ENCODE measurements around the gene TAAR8.

TAAR8 gene

GRCh38 chr6:132515386-132515785, 37.1 kb upstream of the TAAR8 start:
- no peak overlapping the region for H3K4me3 ChIP-seq (ENCODE audit: low read depth, low read length)
- no peak for DNase-seq (ENCODE audit: low read depth)
- TF ChIP-seq CTCF (IDR thresholded peaks at IDR 0.05; ENCODE audit: low read depth, low read length) (no peak), POLR2A (IDR thresholded peaks at IDR 0.05; ENCODE audit: extremely low read depth, insufficient read length) (no peak), MYC (IDR thresholded peaks at IDR 0.05; ENCODE audit: low read depth, low read length) (no peak)
- TF ChIP-seq, protein P1, sequence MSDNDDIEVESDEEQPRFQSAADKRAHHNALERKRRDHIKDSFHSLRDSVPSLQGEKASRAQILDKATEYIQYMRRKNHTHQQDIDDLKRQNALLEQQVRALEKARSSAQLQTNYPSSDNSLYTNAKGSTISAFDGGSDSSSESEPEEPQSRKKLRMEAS (IDR thresholded peaks at IDR 0.05; ENCODE audit: low read depth, low read length) = no peak

DNA sequence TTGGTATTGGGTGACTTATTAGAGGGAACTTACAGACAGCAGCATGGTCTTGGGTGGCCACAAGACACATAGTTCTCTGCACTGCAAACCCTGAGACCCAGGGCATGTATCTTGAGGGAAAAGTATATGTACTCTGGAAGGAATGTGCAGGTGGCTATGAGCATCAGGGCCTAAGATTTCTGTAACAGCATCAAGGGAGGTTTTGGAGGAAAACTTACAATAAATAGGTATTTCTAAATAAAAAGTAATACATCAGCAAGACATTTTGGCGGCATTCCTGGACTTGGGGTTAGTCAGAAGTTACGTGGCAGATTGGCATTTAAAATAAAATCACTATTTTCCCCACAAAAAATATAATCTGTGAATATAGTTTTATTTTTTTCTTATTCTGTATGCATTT, 31.5 kb upstream of the TAAR8 start:
- H3K4me3 ChIP-seq (ENCODE audit: low read depth, low read length) = no peak overlapping the region
- DNase-seq (ENCODE audit: low read depth) = no peak
- TF ChIP-seq CTCF (IDR thresholded peaks at IDR 0.05; ENCODE audit: low read depth, low read length) (no peak), MYC (IDR thresholded peaks at IDR 0.05; ENCODE audit: low read depth, low read length) (no peak)

DNA sequence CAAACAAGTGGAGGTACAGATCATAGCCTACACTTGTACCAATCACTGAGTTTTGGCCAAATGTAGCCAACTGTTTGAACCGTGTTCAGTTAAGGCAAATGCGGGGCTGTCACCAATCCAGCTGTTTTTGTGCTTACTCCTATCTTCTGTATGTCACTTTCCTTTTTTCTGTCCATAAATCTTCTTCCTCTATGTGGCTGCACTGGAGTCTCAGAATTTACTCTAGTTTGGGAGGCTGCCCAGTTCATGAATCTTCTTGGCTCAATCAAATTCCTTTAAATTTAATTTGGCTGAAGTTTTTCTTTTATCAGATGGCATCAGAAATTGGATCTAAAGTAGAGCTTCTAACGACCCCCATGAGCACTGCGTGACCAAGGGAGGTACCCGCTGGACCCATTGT, 27.8 kb upstream of the TAAR8 start:
- H3K4me3 ChIP-seq (ENCODE audit: low read depth, low read length) = no peak overlapping the region
- no peak for TF ChIP-seq CTCF (IDR thresholded peaks at IDR 0.05; ENCODE audit: low read depth, low read length)
- no peak for TF ChIP-seq POLR2A (IDR thresholded peaks at IDR 0.05; ENCODE audit: extremely low read depth, insufficient read length)
- TF ChIP-seq, protein P1 (IDR thresholded peaks at IDR 0.05; ENCODE audit: low read depth, low read length) = no peak
- TF ChIP-seq MYC (IDR thresholded peaks at IDR 0.05; ENCODE audit: low read depth, low read length) = no peak
- DNase-seq (ENCODE audit: low read depth) = no peak

GRCh38 chr6:132525866-132526265, 26.6 kb upstream of the TAAR8 start:
- no peak overlapping the region for H3K4me3 ChIP-seq (ENCODE audit: low read depth, low read length)
- TF ChIP-seq POLR2A (IDR thresholded peaks at IDR 0.05; ENCODE audit: extremely low read depth, insufficient read length) (no peak), CTCF (IDR thresholded peaks at IDR 0.05; ENCODE audit: low read depth, low read length) (no peak), MYC (IDR thresholded peaks at IDR 0.05; ENCODE audit: low read depth, low read length) (no peak)
- TF ChIP-seq, protein P1 (IDR thresholded peaks at IDR 0.05; ENCODE audit: low read depth, low read length) = no peak
- DNase-seq (ENCODE audit: low read depth) = no peak

DNA sequence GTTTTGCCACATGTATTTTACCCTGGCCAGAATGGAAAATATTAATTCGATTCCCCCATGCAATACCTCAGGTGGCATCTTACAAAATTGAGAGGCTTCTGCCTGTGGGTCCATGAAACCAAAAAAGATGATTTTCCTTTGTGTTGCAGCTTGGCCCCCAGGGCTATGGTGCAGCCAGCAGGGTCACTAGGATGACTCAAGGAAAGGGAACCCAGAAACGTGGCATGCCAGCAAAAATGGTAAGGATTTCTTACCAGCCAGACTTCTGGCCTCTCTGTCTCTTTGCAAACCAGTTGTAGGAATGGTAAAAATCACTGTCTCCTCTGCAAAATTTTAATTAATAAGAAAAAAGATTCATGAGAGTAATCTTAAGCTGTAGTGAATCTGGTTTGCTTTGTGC, 26.0 kb upstream of the TAAR8 start:
- TF ChIP-seq MYC (IDR thresholded peaks at IDR 0.05; ENCODE audit: low read depth, low read length) = no peak
- no peak for TF ChIP-seq CTCF (IDR thresholded peaks at IDR 0.05; ENCODE audit: low read depth, low read length)
- TF ChIP-seq, protein P1 (IDR thresholded peaks at IDR 0.05; ENCODE audit: low read depth, low read length) = no peak
- no peak for TF ChIP-seq POLR2A (IDR thresholded peaks at IDR 0.05; ENCODE audit: extremely low read depth, insufficient read length)
- no peak for DNase-seq (ENCODE audit: low read depth)

DNA sequence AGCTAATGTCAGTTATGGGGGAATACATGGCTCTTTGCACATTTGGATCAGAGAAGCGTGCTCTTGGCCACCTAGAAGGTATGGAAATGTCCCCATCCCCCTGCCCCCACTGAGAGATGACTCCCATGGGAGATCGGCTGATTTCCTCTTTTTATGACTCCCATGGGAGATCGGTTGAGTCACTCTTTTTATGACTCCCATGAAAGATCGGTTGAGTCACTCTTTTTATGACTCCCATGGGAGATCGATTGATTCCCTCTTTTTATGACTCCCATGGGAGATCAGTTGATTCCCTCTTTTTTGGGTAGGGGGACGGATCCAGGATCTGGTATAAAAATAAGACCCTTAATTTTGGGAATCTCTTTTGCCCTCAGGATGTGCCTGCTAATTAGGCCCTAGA, 24.7 kb upstream of the TAAR8 start:
- peak; percentile 68 for DNase-seq (ENCODE audit: low read depth)

More for the DNA sequence above, 26.0 kb upstream of the TAAR8 start:
- H3K4me3 ChIP-seq (ENCODE audit: low read depth, low read length) = no peak overlapping the region

More for the DNA sequence above, 24.7 kb upstream of the TAAR8 start:
- no peak overlapping the region for H3K4me3 ChIP-seq (ENCODE audit: low read depth, low read length)
- TF ChIP-seq, protein P1 (IDR thresholded peaks at IDR 0.05; ENCODE audit: low read depth, low read length) = no peak
- TF ChIP-seq CTCF (IDR thresholded peaks at IDR 0.05; ENCODE audit: low read depth, low read length) = no peak
- no peak for TF ChIP-seq POLR2A (IDR thresholded peaks at IDR 0.05; ENCODE audit: extremely low read depth, insufficient read length)
- no peak for TF ChIP-seq MYC (IDR thresholded peaks at IDR 0.05; ENCODE audit: low read depth, low read length)
